Mucosa of rectum (tissue), 2 donors: ENCODE results near the gene POT1.

Experiments
- H3K27ac ChIP-seq, 2 donors: one replicate each; pipeline ENCODE4 v1.7.0; 2013; ENCODE audit warnings: inconsistent platforms in 2 of 2, low read depth in 2 of 2, low read length in 2 of 2
- H3K27me3 ChIP-seq, 2 donors: one replicate each; pipeline ENCODE4 v1.7.0; 2013; ENCODE audit warnings: low read length in 2 of 2; ENCODE audit not compliant: control insufficient read depth in 2 of 2, insufficient read depth in 2 of 2
- H3K36me3 ChIP-seq, 2 donors: one replicate each; pipeline ENCODE4 v1.7.0; 2013; ENCODE audit warnings: low read length in 2 of 2; ENCODE audit not compliant: control insufficient read depth in 2 of 2, insufficient read depth in 2 of 2
- H3K4me1 ChIP-seq, 2 donors: one replicate each; pipeline ENCODE4 v1.7.0; 2013; ENCODE audit warnings: low read length in 2 of 2, mild to moderate bottlenecking in 1 of 2; ENCODE audit not compliant: control insufficient read depth in 2 of 2, insufficient read depth in 2 of 2
- H3K4me3 ChIP-seq, 2 donors: one replicate each; pipeline ENCODE4 v1.7.0; 2013; ENCODE audit warnings: low read length in 2 of 2
- H3K9ac ChIP-seq, 2 donors: one replicate each; pipeline ENCODE4 v1.7.0; 2013; ENCODE audit warnings: low read length in 2 of 2, low read depth in 1 of 2, mild to moderate bottlenecking in 1 of 2
- H3K9me3 ChIP-seq, 2 donors: one replicate each; pipeline ENCODE4 v1.7.0; 2013; ENCODE audit warnings: low read length in 2 of 2; ENCODE audit not compliant: control insufficient read depth in 2 of 2
- donor health status: healthy.
- donor health status: Normal muscosa, but diverticular disease.

Gene POT1

GRCh38 chr7:124792696-124793095, 136.9 kb downstream of the POT1 start:
- H3K9ac ChIP-seq = no peak overlapping the region
- no peak overlapping the region for H3K27ac ChIP-seq
- no peaks in the 10 kb centered on the region for H3K36me3 ChIP-seq
- no peak overlapping the region for H3K4me3 ChIP-seq
- H3K9me3 ChIP-seq = no peaks in the 10 kb centered on the region
- no peaks in the 10 kb centered on the region for H3K4me1 ChIP-seq
- no peaks in the 10 kb centered on the region for H3K27me3 ChIP-seq

GRCh38 chr7:124792002-124792401, 137.6 kb downstream of the POT1 start:
- Histone ChIP-seq H3K4me3 (no peak overlapping the region), H3K4me1 (no peaks in the 10 kb centered on the region), H3K27ac (no peak overlapping the region), H3K9me3 (no peaks in the 10 kb centered on the region), H3K36me3 (no peaks in the 10 kb centered on the region), H3K9ac (no peak overlapping the region), H3K27me3 (no peaks in the 10 kb centered on the region)

GRCh38 chr7:124791426-124791825, 138.2 kb downstream of the POT1 start:
- Histone ChIP-seq H3K4me1 (no peaks in the 10 kb centered on the region), H3K9me3 (no peaks in the 10 kb centered on the region), H3K27ac (no peak overlapping the region), H3K9ac (no peak overlapping the region), H3K36me3 (no peaks in the 10 kb centered on the region), H3K4me3 (no peak overlapping the region), H3K27me3 (no peaks in the 10 kb centered on the region)

DNA sequence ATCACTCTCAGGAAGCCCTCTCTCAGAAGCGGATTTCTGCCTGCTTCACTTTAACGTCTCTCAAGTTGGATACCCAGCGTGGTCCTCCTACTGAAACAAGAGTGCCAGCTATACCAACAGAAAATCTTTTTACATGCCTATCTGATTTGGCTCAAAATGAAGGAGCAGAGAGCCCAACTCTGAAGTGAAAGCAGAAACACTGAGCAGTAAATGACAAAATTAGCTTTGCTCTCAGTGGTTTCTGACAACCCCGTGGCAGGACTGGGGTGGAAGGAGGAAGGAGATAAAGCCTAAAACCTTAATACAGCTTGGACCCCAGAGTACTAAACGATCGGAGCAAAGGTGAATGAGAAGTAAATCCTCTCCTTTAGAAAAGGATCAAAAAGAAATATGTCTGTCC, 139.0 kb downstream of the POT1 start:
- Histone ChIP-seq H3K36me3 (no peaks in the 10 kb centered on the region), H3K4me1 (no peaks in the 10 kb centered on the region), H3K27ac (no peak overlapping the region), H3K9me3 (no peaks in the 10 kb centered on the region), H3K27me3 (no peaks in the 10 kb centered on the region), H3K9ac (no peak overlapping the region), H3K4me3 (no peak overlapping the region)

DNA sequence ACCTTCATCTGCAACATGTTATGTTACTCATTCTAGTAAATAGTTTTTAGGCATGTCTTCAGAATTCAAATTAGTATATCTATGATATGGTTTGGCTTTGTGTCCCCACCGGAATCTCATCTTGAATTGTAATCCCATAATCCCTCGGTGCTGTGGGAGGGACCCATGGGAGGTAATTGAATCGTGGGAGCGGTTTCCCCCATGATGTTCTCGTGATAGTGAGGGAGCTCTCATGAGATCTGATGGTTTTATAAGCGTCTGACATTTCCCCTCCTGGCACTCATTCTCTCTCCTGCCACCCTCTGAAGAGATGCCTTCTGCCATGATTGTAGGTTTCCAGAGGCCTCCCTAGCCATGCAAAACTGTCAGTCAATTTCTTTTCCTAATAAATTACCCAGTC, 143.6 kb downstream of the POT1 start:
- Histone ChIP-seq H3K4me3 (no peak overlapping the region), H3K9me3 (no peaks in the 10 kb centered on the region), H3K4me1 (no peaks in the 10 kb centered on the region), H3K27ac (no peak overlapping the region), H3K36me3 (no peaks in the 10 kb centered on the region), H3K9ac (no peak overlapping the region), H3K27me3 (no peaks in the 10 kb centered on the region)

DNA sequence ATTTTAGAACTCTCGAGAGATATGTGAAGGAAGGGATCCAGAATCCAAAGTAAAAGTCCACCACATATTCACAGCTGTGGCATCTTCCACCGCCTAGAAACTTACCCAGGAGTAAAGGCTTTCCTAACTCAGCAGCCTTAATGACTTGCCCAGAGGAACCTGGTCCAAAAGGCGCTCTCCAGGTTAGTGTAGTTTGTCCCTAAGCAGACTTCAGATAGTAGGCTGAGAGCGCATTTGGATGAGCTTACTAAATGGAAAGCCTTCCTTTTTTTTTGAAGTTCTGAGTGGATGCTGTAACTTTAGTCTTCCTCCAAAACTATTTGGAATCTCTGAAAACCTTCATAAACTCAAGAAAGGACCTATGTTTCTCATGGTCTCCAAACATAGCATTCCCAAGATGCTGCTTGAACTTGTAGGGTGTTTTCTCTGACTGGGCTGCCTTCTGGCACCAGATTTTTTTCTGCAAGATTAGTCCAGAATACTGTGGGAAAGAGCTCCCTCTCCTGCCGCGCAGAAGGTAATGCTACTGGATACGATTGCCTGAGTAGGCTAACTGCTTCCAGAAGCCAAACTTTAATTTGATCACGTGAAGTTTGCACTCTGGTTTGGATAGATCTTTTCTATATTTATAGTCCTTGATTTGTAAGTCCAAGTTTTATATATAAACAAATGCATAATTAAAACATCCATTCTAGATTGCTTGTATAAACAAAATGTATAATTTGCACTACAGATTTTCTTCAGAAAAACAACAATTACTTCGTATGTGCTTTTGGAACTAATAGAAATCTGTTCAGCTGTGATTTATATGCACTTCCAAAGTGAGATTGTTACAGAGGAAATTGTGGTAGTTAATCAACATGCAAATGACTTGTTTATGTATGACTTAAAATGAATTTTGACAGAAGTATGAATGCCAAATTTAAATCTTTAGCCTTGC, 144.5 kb downstream of the POT1 start:
- Histone ChIP-seq H3K4me1 (no peaks in the 10 kb centered on the region), H3K9me3 (no peaks in the 10 kb centered on the region), H3K4me3 (no peak overlapping the region), H3K27me3 (no peaks in the 10 kb centered on the region), H3K9ac (no peak overlapping the region), H3K36me3 (no peaks in the 10 kb centered on the region), H3K27ac (no peak overlapping the region)

- Histone ChIP-seq H3K27me3 (no peaks in the 10 kb centered on the region), H3K9me3 (no peaks in the 10 kb centered on the region), H3K27ac (no peak overlapping the region), H3K4me3 (no peak overlapping the region), H3K4me1 (no peaks in the 10 kb centered on the region), H3K9ac (no peak overlapping the region), H3K36me3 (no peaks in the 10 kb centered on the region)
These were observed 146.4 kb downstream of the POT1 start for GRCh38 chr7:124783271-124783670.

DNA sequence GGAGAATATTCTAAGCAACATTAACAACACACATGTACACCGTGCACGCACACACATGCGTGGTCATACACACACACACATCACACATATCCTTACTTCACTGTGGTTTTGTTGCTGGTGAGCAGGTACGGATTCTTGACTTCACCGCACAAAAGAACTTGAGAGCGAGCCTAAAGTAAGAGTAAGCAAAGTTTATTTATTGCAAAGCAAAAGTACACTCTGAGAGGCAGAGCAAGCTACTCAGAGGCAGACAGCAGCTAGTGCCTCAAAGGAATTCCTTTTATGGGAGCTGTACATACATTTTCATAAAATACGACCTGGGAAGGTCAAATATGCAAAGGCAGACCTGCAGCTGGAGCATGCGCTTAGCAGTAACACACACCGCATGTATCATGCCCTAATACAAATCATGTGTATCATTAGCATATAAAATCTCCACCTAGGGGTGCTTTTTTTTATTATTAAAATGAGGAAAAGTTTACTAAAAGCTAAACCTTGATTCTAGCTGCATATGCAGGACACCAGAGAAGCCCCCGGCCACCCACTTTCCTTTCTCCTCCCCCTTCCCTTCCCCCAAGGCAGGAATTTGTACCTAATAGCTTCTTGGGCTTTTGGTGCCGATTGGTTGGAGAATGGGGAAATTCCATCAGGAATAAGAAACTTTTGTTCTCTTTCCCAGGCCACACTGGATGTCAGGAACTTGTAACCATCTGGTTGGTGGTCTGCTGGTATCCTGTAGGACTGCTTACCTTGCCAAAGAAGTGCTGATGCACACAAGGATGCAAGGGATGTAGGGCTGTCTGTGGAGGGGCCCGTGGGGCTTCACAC, 147.5 kb downstream of the POT1 start:
- Histone ChIP-seq H3K27ac (no peak overlapping the region), H3K9ac (no peak overlapping the region), H3K36me3 (no peaks in the 10 kb centered on the region), H3K4me1 (no peaks in the 10 kb centered on the region), H3K4me3 (no peak overlapping the region), H3K9me3 (no peaks in the 10 kb centered on the region), H3K27me3 (no peaks in the 10 kb centered on the region)

- Histone ChIP-seq H3K9ac (no peak overlapping the region), H3K27me3 (no peaks in the 10 kb centered on the region), H3K36me3 (no peaks in the 10 kb centered on the region), H3K27ac (no peak overlapping the region), H3K9me3 (no peaks in the 10 kb centered on the region), H3K4me1 (no peaks in the 10 kb centered on the region), H3K4me3 (no peak overlapping the region)
These were observed 148.2 kb downstream of the POT1 start for GRCh38 chr7:124781418-124781817.

DNA sequence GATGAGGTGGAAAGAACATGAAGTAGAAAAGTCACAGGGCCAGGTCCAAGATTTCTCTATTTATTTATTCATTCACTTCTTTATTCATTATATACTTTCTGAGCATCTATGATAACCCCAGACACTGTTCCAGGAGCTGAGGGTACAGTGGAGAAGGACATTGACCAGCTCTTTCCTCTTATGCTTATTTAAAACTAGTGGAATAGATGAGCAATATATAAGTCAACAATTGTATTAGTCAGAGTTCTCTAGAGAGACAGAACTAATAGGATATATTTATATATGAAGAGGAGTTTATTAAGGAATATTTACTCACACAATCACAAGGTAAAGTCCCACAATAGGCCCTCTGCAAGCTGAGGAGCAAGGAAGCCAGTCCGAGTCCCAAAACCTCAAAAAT, 149.0 kb downstream of the POT1 start:
- H3K4me3 ChIP-seq = no peak overlapping the region
- H3K36me3 ChIP-seq = no peaks in the 10 kb centered on the region
- no peak overlapping the region for H3K27ac ChIP-seq
- no peaks in the 10 kb centered on the region for H3K4me1 ChIP-seq
- no peaks in the 10 kb centered on the region for H3K9me3 ChIP-seq
- H3K27me3 ChIP-seq = no peaks in the 10 kb centered on the region
- no peak overlapping the region for H3K9ac ChIP-seq
